A549 (cell line): ENCODE measurements around the gene NUP214. TPM values are rescaled to one million over a fixed set of nuclear protein-coding genes. Genes with fewer than 3 reads are reported as not detected.

Source experiments
- ATAC-seq, 2 experiments: fragments of 200-7000 bp in 1 of 2; fragments of >200 bp in 1 of 2; cut with Nextera tagmentation in 1 of 2; cut with Tn5 transposase in 1 of 2; 3 replicates each; pipeline versions ENCODE4 v1.8.0 to v1.9.1; 2018 to 2020; ENCODE audit warnings: mild to moderate bottlenecking in 1 of 2, moderate library complexity in 1 of 2
- CTCF ChIA-PET: fragments of 300-600 bp; sonication (Branson Sonifier 250); formaldehyde crosslinking; extraction: SDS; loops from one replicate; lab custom pipeline; 2021; ENCODE audit warnings: antibody characterized with exemption, inconsistent platforms; lab: Yijun Ruan, JAX
- POLR2A ChIA-PET: fragments of 350-600 bp; formaldehyde crosslinking; extraction: SDS; loops from one replicate; lab custom pipeline; 2021; ENCODE audit warnings: antibody characterized with exemption, inconsistent platforms; lab: Yijun Ruan, JAX
- DNase-seq, 2 experiments: peaks; one replicate each; pipeline versions ENCODE4 v3.0.0 to v3.0.0-alpha.2; 2011 to 2016; ENCODE audit warnings: low read depth in 1 of 2, low spot score in 1 of 2
- FAIRE-seq: peaks from 2 replicates; lab custom pipeline; 2011; peaks lifted over from hg19 to GRCh38; lab: Jason Lieb, UNC
- H3K27ac ChIP-seq, 2 experiments: fragments of >200 bp; sonication (Bioruptor Twin); formaldehyde crosslinking; 3 replicates each; pipeline ENCODE4 v1.5.1; 2016 to 2017
- H3K4me1 ChIP-seq: fragments of >200 bp; sonication (Bioruptor Twin); formaldehyde crosslinking; 3 replicates; pipeline ENCODE4 v1.6.1; 2016
- H3K4me2 ChIP-seq: fragments of >200 bp; sonication (Bioruptor Twin); formaldehyde crosslinking; 3 replicates; pipeline ENCODE4 v1.6.1; 2016
- H3K4me3 ChIP-seq: fragments of >200 bp; sonication (Bioruptor Twin); formaldehyde crosslinking; 3 replicates; pipeline ENCODE4 v1.5.1; 2016
- H3K9me3 ChIP-seq: fragments of >200 bp; sonication (Bioruptor Twin); formaldehyde crosslinking; 3 replicates; pipeline ENCODE4 v1.6.1; 2016
- BCL3 ChIP-seq: fragments of >200 bp; sonication (Bioruptor Twin); formaldehyde crosslinking; IDR thresholded peaks from 3 replicates; pipeline ENCODE4 v1.6.1; 2016
- CHD4 ChIP-seq: fragments of 200-600 bp; sonication (generic); IDR thresholded peaks from 2 replicates; pipeline ENCODE4 v1.6.1; 2016; ENCODE audit warnings: antibody characterized with exemption, mild to moderate bottlenecking, borderline replicate concordance
- E2F6 ChIP-seq: IDR thresholded peaks from 2 replicates; pipeline ENCODE4 v1.6.1; 2012; ENCODE audit warnings: low read depth, borderline replicate concordance
- EHMT2 ChIP-seq: fragments of 200-600 bp; sonication (generic); IDR thresholded peaks from 2 replicates; pipeline ENCODE4 v1.6.1; 2016; ENCODE audit warnings: antibody characterized with exemption, low read depth, mild to moderate bottlenecking, moderate library complexity
- EP300 ChIP-seq, 2 experiments: fragments of >200 bp; sonication (Bioruptor Twin); formaldehyde crosslinking; IDR thresholded peaks; 2 replicates in 1 of 2; 3 replicates in 1 of 2; pipeline ENCODE4 v1.6.1; 2016 to 2017
- ESRRA ChIP-seq: fragments of 150-350 bp; IDR thresholded peaks from 2 replicates; pipeline ENCODE4 v1.6.1; 2014; ENCODE audit warnings: mild to moderate bottlenecking, low read length, borderline replicate concordance
- GATA3 ChIP-seq: IDR thresholded peaks from 2 replicates; pipeline ENCODE4 v1.6.1; 2012; ENCODE audit warnings: borderline replicate concordance
- HES2 ChIP-seq: fragments of >200 bp; sonication (Bioruptor Twin); formaldehyde crosslinking; IDR thresholded peaks from 2 replicates; pipeline ENCODE4 v1.6.1; 2016
- HMGXB4 ChIP-seq: fragments of 250-450 bp; sonication (Bioruptor Pico); IDR thresholded peaks from 2 replicates; pipeline ENCODE4 v1.5.0; 2021; ENCODE audit warnings: mild to moderate bottlenecking, moderate library complexity, borderline replicate concordance
- KDM1A ChIP-seq: fragments of 200-600 bp; sonication (generic); IDR thresholded peaks from 2 replicates; pipeline ENCODE4 v1.6.1; 2016; ENCODE audit warnings: low read depth, mild to moderate bottlenecking
- NFE2L2 ChIP-seq: fragments of 150-350 bp; conservative IDR thresholded peaks from 2 replicates; pipeline ENCODE4 v1.6.1; 2014; ENCODE audit warnings: low read length
- PBX3 ChIP-seq: IDR thresholded peaks from 2 replicates; pipeline ENCODE4 v1.6.1; 2012
- PHF8 ChIP-seq: fragments of 200-600 bp; sonication (generic); IDR thresholded peaks from 2 replicates; pipeline ENCODE4 v1.6.1; 2016; ENCODE audit warnings: low read depth, mild to moderate bottlenecking, antibody characterized with exemption, moderate library complexity, borderline replicate concordance
- POLR2A ChIP-seq: IDR thresholded peaks from 2 replicates; pipeline ENCODE4 v1.6.1; 2012; ENCODE audit warnings: mild to moderate bottlenecking, low read length
- POLR2AphosphoS2 ChIP-seq: conservative IDR thresholded peaks from 2 replicates; pipeline ENCODE4 v1.6.1; 2012; ENCODE audit warnings: low read length, improper control_type of control experiment, inconsistent platforms
- RAD21 ChIP-seq, 2 experiments: fragments of >200 bp in 1 of 2; sonication (Bioruptor Twin) in 1 of 2; formaldehyde crosslinking in 1 of 2; IDR thresholded peaks in 1 of 2; conservative IDR thresholded peaks in 1 of 2; 2 replicates in 1 of 2; 3 replicates in 1 of 2; pipeline ENCODE4 v1.6.1; 2012 to 2018; ENCODE audit warnings: inconsistent platforms in 1 of 2
- RARB ChIP-seq: fragments of 250-450 bp; sonication (Bioruptor Pico); IDR thresholded peaks from 2 replicates; pipeline ENCODE4 v1.8.0; 2021; ENCODE audit warnings: mild to moderate bottlenecking, moderate library complexity
- RCOR1 ChIP-seq: fragments of 150-350 bp; IDR thresholded peaks from 2 replicates; pipeline ENCODE4 v1.6.1; 2014; ENCODE audit warnings: antibody characterized with exemption, low read length, low read depth
- SMC3 ChIP-seq: fragments of >200 bp; sonication (Bioruptor Twin); formaldehyde crosslinking; IDR thresholded peaks from 3 replicates; pipeline ENCODE4 v1.6.1; 2018; ENCODE audit warnings: inconsistent platforms
- TFCP2L1 ChIP-seq: fragments of 250-450 bp; sonication (Bioruptor Pico); IDR thresholded peaks from 2 replicates; pipeline ENCODE4 v1.5.0; 2021; ENCODE audit warnings: mild to moderate bottlenecking
- USF2 ChIP-seq: fragments of 450-650 bp; IDR thresholded peaks from 2 replicates; pipeline ENCODE4 v1.6.1; 2014; ENCODE audit warnings: antibody characterized with exemption
- ZC3H11A ChIP-seq: fragments of 450-650 bp; IDR thresholded peaks from 2 replicates; pipeline ENCODE4 v1.6.1; 2014; ENCODE audit warnings: antibody characterized with exemption, mild to moderate bottlenecking
- WGBS: methylation state at CpG from one replicate; pipeline ENCODE4 v1.1.6; 2017; ENCODE audit errors: missing lambda C conversion rate; 5-methylcytosine and 5-hydroxymethylcytosine counted together
- polyA plus RNA-seq, 4 experiments: library from polyadenylated mRNA; depleted of rRNA in 3 of 4; stranded (reverse); fragments of >200 nt; fragmentation: RNase III in 1 of 4; extraction: RNeasy Plus Mini Kit Qiagen cat#74134 plus additional on column Dnase treatment in 1 of 4; gene quantifications; 2 replicates in 3 of 4; 3 replicates in 1 of 4; pipeline ENCODE4 v1.2.3, GENCODE V29; 2011 to 2017

The NUP214 gene
- polyA plus RNA-seq, 2 of the 4 experiments (the other 2 are of a cell fraction), result 14.4 to 18.5 TPM

- TF ChIP-seq HES2, result no peak
These were observed 19.9 kb downstream of the NUP214 start (continued) for GRCh38 chr9:131145245-131145644.

GRCh38 chr9:131146186-131146585 is 20.8 kb downstream of the NUP214 start:
- no peak overlapping the region for H3K27ac ChIP-seq
- H3K9me3 ChIP-seq, result no peaks in the 10 kb centered on the region
- H3K4me2 ChIP-seq, result no peak overlapping the region
- DNase-seq (no peak), FAIRE-seq (no peak), ATAC-seq (no peak)
- H3K4me3 ChIP-seq, result no peak overlapping the region
- H3K4me1 ChIP-seq, result no peaks in the 10 kb centered on the region
- 93% methylated on average over 4 of the region's 4 CpGs for WGBS
- TF ChIP-seq EHMT2, result no peak
- TF ChIP-seq ESRRA, result no peak
- ChIA-PET CTCF (interaction anchor here (1.0 to 2.0 kb wide), 3 partner anchors 16 to 31 kb away, joined by 3 to 4 read pairs (median 3); no protein-coding TSS in a partner anchor), POLR2A (interaction anchor here (0.8 kb wide), 1 partner anchor 21 kb away, joined by 3 read pairs; the partner anchor contains the start of gene NUP214)

- Histone ChIP-seq H3K4me2 (no peak overlapping the region), H3K9me3 (no peaks in the 10 kb centered on the region), H3K4me3 (no peak overlapping the region), H3K27ac (no peak overlapping the region), H3K4me1 (no peaks in the 10 kb centered on the region)
- ChIA-PET CTCF (interaction anchor here (0.6 to 1.1 kb wide), 6 partner anchors 10 to 188 kb away, joined by 3 to 5 read pairs (median 3); no protein-coding TSS in a partner anchor), POLR2A (no interaction called here)
- TF ChIP-seq NFE2L2 (no peak), RARB (CRISPR knock-in tag) (no peak), CHD4 (no peak), RAD21 (conservative IDR thresholded peaks at IDR 0.05 in 1 of 2, IDR thresholded peaks at IDR 0.05 in 1 of 2) (no peak)
- DNase-seq (no peak), ATAC-seq (no peak), FAIRE-seq (no peak)
- 94% methylated on average over 3 of the region's 3 CpGs for WGBS
These were observed 22.9 kb downstream of the NUP214 start for GRCh38 chr9:131148276-131148675.

- CTCF ChIA-PET, result interaction anchor here (0.6 to 0.7 kb wide), 2 partner anchors 9 to 46 kb away, joined by 3 read pairs; no protein-coding TSS in a partner anchor
- no peak for FAIRE-seq
- ATAC-seq, result no peak
- Histone ChIP-seq H3K9me3 (no peaks in the 10 kb centered on the region), H3K27ac (no peak overlapping the region), H3K4me2 (no peak overlapping the region), H3K4me1 (no peaks in the 10 kb centered on the region), H3K4me3 (no peak overlapping the region)
- POLR2A ChIA-PET, result no interaction called here
- no peak for DNase-seq
- no peak for TF ChIP-seq POLR2AphosphoS2
- no peak for TF ChIP-seq RCOR1
- no peak for TF ChIP-seq E2F6
- no peak for TF ChIP-seq ZC3H11A
- TF ChIP-seq PBX3, result no peak
- no peak for TF ChIP-seq USF2
- TF ChIP-seq EP300 (IDR thresholded peaks at IDR 0.05), result no peak
- no peak for TF ChIP-seq SMC3
- no peak for TF ChIP-seq HMGXB4 (CRISPR knock-in tag)
- no peak for TF ChIP-seq CHD4
- TF ChIP-seq HES2, result no peak
- TF ChIP-seq POLR2A, result no peak
- no peak for TF ChIP-seq KDM1A
- TF ChIP-seq BCL3, result no peak
- no peak for TF ChIP-seq TFCP2L1
- TF ChIP-seq PHF8, result no peak
- TF ChIP-seq GATA3, result no peak
- 85% methylated on average over 7 of the region's 7 CpGs for WGBS
These were observed 23.7 kb downstream of the NUP214 start for GRCh38 chr9:131148966-131149687.
